Lower leg skin (tissue), 4 donors: ENCODE results near the gene CMTM6. TPM values are rescaled to one million over a fixed set of nuclear protein-coding genes. Genes with fewer than 3 reads are reported as not detected.

Experiments
- DNase-seq, 2 donors: peaks; one replicate each; pipeline ENCODE4 v3.0.0-alpha.2; 2019; ENCODE audit warnings: low spot score in 2 of 2
- H3K4me3 ChIP-seq: fragments of 200-600 bp; sonication (generic); 2 replicates; pipeline ENCODE4 v1.5.1; 2017; ENCODE audit warnings: mild to moderate bottlenecking, low read depth; ENCODE audit not compliant: poor library complexity, severe bottlenecking
- CTCF ChIP-seq, 3 donors: fragments of 450-650 bp; IDR thresholded peaks; one replicate each; pipeline ENCODE4 v1.5.1; 2016; ENCODE audit warnings: antibody characterized with exemption in 3 of 3, mild to moderate bottlenecking in 3 of 3, moderate library complexity in 2 of 3
- POLR2A ChIP-seq, 2 donors: fragments of 450-650 bp; IDR thresholded peaks; one replicate each; pipeline ENCODE4 v1.6.1; 2016 to 2017; ENCODE audit warnings: antibody characterized with exemption in 2 of 2, mild to moderate bottlenecking in 1 of 2, moderate library complexity in 1 of 2
- WGBS, 2 donors: methylation state at CpG; one replicate each; pipeline ENCODE4 v1.1.5; 2018; 5-methylcytosine and 5-hydroxymethylcytosine counted together
- intact Hi-C: fragments of 100-400 bp; cut with DNase I; formaldehyde crosslinking; loops from one replicate; pipeline ENCODE4 v1.15.0; 2023; ENCODE audit warnings: low total_unique reads
- total RNA-seq, 4 donors: library from RNA; depleted of rRNA; stranded (reverse); fragments of >200 nt; gene quantifications; one replicate each; pipeline ENCODE4 v1.1.0, GENCODE V29; 2016

CMTM6 gene
- total RNA-seq, 4 donors from 2014 or later, result 63.1 to 284 (median 118) TPM

DNA sequence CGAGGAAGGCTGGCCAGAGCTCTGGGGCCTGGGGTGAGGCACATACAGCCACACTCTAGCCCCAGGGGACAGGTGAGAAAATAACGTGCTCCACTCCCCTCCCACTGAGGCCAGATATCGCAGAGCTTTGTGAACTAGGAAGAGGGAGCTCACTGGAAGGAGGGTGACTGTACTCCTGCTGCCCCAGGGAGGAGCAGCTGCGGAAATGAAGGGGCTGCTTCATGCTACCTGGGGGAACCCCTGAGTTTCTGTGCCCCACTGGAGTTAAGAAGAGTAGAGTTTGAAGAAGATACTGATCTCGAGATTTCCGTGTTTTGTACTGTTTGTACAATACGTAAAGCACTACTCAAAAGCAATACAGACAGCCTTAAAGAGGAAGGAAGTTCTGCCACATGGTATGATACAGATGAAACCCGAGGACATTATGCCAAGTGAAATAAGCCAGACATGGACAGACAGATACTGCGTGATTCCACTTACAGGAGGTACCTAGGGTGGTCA lies 44.6 kb downstream of the CMTM6 start:
- no peak for DNase-seq
- no peak for TF ChIP-seq CTCF (IDR thresholded peaks at IDR 0.05)
- TF ChIP-seq POLR2A (IDR thresholded peaks at IDR 0.05), result no peak
- 55 to 56% methylated on average over 9 of the region's 9 CpGs for WGBS, 2 donors
- intact Hi-C loops, result no loop called here
- H3K4me3 ChIP-seq, result no peak overlapping the region

DNA sequence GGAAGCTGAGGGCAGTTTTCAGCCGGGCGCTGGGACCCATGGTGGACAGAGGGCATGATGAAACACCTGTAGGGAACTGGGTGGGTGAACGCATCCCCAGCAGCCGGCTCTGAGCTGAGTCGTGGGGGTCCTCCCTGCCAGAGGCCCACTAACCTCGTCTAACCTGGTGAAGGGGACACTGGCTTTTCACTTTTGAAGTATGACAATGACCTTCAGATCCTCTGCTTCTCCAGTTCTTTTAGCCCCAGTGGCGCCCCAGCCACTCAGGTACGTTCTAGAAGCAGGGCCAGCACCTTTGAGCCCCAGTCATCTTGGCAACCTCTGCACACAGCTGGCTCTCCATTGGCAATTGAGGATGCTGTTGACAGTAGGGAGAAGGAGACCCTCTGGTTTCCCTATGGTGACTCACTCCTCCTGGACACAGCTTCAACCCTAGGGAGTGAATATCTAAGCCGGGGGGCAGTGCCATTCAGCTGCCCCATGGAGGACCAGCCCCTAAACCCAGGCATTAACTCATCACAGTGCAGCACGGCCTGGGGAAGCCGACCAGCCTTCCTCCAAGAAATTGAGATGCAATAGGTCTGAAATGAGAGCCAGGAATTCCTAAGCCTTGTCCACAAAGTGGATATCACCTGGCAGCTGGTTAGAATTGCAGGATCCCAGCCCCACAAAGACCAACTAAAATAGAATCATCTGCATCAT lies 46.1 kb downstream of the CMTM6 start:
- intact Hi-C loops, result no loop called here
- DNase-seq, result no peak
- TF ChIP-seq POLR2A (IDR thresholded peaks at IDR 0.05), result no peak
- TF ChIP-seq CTCF (IDR thresholded peaks at IDR 0.05), result no peak
- H3K4me3 ChIP-seq, result no peak overlapping the region
- WGBS, 2 donors, result 80 to 96% methylated on average over 11 of the region's 11 CpGs

GRCh38 chr3:32455609-32456428 lies 46.8 kb downstream of the CMTM6 start:
- WGBS, 2 donors, result 87 to 92% methylated on average over 15 of the region's 15 CpGs
- intact Hi-C loops, result no loop called here
- no peak for TF ChIP-seq CTCF (IDR thresholded peaks at IDR 0.05)
- TF ChIP-seq POLR2A (IDR thresholded peaks at IDR 0.05), result no peak
- DNase-seq, result no peak
- H3K4me3 ChIP-seq, result no peak overlapping the region

- H3K4me3 ChIP-seq, result no peak overlapping the region
- no peak for DNase-seq
- 91 to 92% methylated on average over 15 of the region's 15 CpGs for WGBS, 2 donors
- no peak for TF ChIP-seq POLR2A (IDR thresholded peaks at IDR 0.05)
- no peak for TF ChIP-seq CTCF (IDR thresholded peaks at IDR 0.05)
- intact Hi-C loops, result no loop called here
Observed at GRCh38 chr3:32454731-32455608, 47.7 kb downstream of the CMTM6 start.

DNA sequence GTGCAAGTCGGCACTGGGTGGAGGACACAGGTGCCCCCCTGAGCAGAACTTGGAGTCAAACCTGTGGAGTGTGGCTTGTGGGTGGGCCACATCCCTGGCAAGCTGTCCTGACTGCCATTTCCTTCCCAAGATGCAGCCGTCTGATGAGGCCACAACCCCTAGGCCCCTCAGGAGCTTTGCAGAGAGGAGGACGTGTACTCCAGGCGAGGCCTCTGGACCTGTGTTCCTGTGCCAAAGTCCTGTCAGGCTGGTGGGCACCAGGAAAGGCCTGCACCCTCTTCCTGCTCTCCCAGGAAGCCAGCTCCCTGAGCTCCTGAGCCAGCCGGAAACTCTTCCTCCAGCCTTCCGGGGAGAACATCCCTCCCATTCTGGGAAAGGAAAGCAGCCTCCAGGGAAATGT lies 48.5 kb downstream of the CMTM6 start:
- intact Hi-C loops, result no loop called here
- no peak overlapping the region for H3K4me3 ChIP-seq
- TF ChIP-seq CTCF (IDR thresholded peaks at IDR 0.05), result no peak
- no peak for TF ChIP-seq POLR2A (IDR thresholded peaks at IDR 0.05)
- DNase-seq, result no peak
- 81 to 90% methylated on average over 6 of the region's 6 CpGs for WGBS, 2 donors
